ENCODE measurements around the gene REPIN1. TPM values are rescaled to one million over a fixed set of nuclear protein-coding genes. Genes with fewer than 3 reads are reported as not detected.

Gene REPIN1
- total and polyA plus RNA-seq, 9 of the 15 experiments (the other 6 are each of a cell fraction or from before 2014, with no cell fraction given), result 8.1 to 283 (median 94.3) TPM

- TF ChIP-seq RREB1 (CRISPR knock-in tag; IDR thresholded peaks at IDR 0.05) (no peak), NCOA1 (IDR thresholded peaks at IDR 0.05; ENCODE audit: low read depth) (0 out of 2 replicates have a peak, but pooled peaks have one; percentile 10), ZC3H8 (IDR thresholded peaks at IDR 0.05) (no peak), CHCHD3 (CRISPR knock-in tag; IDR thresholded peaks at IDR 0.05) (no peak), BRCA1 (IDR thresholded peaks at IDR 0.05) (no peak), BRCA1 (CRISPR knock-in tag; IDR thresholded peaks at IDR 0.05) (0 out of 2 replicates have a peak, but pooled peaks have one; percentile 1), COPS2 (conservative IDR thresholded peaks at IDR 0.05) (no peak), TARDBP (IDR thresholded peaks at IDR 0.05) (no peak), CBFB (CRISPR knock-in tag; IDR thresholded peaks at IDR 0.05) (no peak), HES1 (IDR thresholded peaks at IDR 0.05; ENCODE audit: low read depth) (peak; percentile 37; the same call in 1 of the 2 replicates), KLF1 (tag; IDR thresholded peaks at IDR 0.05) (peak; percentile 7; the same call in 1 of the 2 replicates), NCOA6 (IDR thresholded peaks at IDR 0.05) (no peak; the same call in 1 of the 2 replicates), ZNF584 (CRISPR knock-in tag; IDR thresholded peaks at IDR 0.05; ENCODE audit: low read depth) (peak; percentile 13; the same call in 1 of the 2 replicates), ZBTB8A (IDR thresholded peaks at IDR 0.05; ENCODE audit: partially characterized antibody) (no peak), ZC3H11A (IDR thresholded peaks at IDR 0.05; ENCODE audit: low read depth, low read length) (no peak), BCOR (IDR thresholded peaks at IDR 0.05) (no peak), PCBP1 (IDR thresholded peaks at IDR 0.05; ENCODE audit: low read depth, low read length, poor library complexity, severe bottlenecking) (no peak), ZBTB11 (CRISPR knock-in tag; IDR thresholded peaks at IDR 0.05) (peak in 1 of 3 experiments; percentile 53; a peak in 1 of 6 replicates)
Measured at GRCh38 chr7:150400008-150400787, 31.6 kb downstream of the REPIN1 start (continued).

All from K562 (cell line).